GM21619 (cell line): ENCODE data around the gene ANKRD23.

ENCODE experiments used
- ATAC-seq: cut with Tn5 transposase; IDR thresholded peaks from one replicate; pipeline ENCODE4 v1.9.1; 2021; ENCODE audit not compliant: unreplicated experiment

The ANKRD23 gene

DNA sequence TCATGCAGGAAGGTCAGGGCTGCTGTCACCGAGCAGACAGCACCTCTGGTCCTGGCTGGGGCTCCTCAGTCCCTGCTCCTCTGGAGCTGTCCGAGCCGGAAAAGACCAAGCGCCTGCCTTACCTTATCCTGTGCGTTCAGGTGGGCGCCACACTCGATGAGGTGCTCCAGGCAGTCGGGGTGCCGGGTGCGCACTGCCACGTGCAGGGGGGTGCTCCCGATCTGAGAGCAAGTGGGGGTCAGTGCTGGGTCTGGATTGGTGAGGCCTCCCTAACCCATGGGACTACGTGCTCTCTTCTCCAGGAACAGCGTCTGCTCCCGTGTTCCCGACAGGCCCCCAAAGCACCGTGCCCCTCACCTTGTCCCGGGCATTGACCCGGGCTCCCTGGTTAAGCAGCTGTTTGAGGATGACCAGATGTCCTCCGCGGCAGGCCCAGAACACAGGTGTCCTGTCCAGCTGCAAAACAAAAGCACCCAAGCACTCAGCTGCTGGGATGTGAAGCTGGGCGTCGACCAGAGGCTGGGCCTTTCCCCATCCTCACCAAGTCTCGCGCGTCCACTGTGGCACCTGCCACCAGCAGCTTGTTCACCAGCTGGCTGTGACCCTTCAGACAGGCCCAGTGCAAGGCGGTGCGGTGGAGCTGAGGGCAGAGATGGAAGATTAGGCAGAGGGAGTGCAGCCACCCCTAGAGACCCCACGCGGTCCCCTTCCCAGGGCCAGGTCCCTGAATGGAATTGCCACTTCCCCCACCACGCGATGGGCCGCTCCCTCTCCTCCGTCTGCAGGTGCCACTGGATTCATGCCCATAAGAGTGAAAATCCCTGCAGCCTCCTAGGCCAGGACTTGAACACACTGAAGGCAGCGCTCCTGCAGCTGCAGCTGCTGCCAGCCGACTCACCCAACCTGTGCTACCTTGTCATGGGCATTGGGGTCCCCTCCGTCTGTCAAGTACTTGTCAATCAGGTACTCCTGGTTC is 3.7 kb downstream of the ANKRD23 start:
- no peak for ATAC-seq

DNA sequence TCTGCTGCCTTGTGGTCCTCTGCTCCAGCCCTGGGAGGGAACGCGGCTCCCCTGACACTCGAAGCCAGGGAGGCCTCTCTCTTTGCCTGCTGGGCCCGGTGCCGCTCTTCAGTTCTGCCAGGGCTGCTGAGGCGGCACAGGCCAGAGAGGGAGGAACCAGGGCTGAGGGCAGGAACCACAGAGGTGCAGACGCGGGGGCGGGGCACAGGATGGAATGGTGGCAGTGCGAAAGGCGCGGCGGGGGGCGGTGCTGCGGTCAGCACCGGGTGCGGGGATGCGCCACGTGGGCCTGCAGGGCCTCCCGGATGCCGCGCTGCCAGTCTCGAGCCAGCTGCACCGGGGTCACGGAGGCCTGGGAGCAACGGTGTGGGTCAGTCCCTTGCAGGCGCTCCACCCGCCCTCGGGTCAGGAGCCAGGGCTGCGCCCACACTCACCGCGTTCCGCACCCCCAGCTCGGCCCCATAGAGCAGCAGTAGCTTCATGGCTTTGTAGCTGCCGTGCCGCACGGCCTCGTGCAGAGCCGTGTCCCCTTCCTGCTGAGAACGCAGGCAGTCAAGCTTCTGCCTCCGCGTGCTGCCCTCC is 4.4 kb downstream of the ANKRD23 start:
- peak; percentile 68 for ATAC-seq

DNA sequence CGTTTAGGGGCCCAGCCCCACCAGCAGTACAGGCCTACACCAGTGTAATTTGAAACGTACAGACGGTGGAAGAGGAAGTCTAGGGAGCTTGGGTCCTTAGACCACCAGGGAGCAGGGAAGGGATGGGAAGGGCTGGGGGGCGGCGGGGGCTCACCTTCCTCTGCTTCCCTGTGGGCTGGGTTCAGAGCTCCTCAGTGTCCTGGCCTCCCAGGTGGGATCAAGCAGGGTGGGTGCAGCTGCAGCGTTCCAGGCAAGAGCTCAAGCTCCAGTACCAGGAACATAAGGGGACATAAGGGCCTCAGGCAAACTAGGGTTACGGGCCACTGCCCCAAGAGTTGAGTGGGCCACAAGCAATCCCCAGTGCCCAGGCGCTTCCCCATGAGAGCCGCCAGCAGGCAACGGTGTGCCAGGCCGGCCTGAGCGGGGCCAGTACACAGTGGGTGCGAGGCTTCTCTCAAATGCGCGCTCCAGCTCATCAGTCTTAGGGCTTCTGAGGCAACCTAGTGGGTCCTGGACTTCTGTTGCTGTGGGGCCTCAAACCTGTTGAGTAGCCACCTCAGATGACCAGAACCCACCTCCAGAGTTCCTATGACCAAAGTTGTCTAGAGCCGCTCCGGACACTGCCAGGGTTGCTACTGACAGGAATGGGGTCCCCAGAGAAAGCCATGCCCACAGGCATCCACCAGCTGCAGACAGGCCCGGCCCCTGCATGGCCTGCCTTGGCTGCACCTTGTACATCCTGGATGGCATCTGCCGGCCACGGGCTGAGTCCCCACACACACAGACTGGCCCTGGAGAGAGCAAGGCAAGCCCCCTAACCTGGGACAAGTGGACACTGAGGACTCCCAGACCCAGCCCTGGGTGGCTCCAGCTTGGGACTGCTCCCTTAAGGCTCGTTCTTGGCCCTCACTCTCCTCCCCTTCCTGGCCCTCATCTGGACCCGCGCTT is 5.2 kb downstream of the ANKRD23 start:
- no peak for ATAC-seq

DNA sequence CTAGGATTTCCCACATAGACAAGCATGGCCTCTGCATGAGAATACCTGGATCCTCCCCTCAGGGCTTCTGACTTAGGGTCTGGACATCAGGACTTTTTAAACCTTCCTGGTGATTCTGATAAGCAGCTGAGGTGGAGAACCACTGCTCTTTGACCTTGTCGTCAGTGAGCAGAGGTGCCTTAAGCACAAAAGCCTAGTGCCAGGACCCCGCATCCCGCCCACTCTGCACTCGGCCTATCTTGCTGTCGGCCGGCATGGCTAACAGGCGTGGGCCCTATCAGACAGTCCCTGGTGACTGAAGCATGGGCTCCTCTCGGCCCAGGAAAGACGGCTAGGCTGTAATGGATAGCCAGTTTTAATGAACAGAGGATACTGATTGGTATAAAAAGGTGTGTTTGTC is 6.2 kb downstream of the ANKRD23 start:
- no peak for ATAC-seq

DNA sequence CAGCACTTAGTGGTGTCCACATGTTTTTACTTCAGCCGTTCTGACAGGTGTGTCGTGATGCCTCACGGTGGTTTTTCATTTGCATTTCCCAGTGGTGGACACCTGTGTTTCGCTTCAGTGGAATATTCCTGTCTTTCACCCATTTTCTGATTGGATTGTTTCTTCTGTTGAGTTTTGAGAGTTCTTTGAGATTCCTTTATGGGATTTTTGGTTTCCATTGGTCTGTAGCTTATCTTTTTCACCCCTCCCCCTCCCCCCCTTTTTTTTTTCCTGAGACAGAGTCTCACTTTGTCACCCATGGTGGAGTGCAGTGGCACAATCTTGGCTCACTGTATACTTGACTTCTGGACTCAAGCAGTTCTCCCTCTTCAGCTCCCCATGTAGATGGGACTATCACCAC is 8.0 kb downstream of the ANKRD23 start:
- no peak for ATAC-seq

DNA sequence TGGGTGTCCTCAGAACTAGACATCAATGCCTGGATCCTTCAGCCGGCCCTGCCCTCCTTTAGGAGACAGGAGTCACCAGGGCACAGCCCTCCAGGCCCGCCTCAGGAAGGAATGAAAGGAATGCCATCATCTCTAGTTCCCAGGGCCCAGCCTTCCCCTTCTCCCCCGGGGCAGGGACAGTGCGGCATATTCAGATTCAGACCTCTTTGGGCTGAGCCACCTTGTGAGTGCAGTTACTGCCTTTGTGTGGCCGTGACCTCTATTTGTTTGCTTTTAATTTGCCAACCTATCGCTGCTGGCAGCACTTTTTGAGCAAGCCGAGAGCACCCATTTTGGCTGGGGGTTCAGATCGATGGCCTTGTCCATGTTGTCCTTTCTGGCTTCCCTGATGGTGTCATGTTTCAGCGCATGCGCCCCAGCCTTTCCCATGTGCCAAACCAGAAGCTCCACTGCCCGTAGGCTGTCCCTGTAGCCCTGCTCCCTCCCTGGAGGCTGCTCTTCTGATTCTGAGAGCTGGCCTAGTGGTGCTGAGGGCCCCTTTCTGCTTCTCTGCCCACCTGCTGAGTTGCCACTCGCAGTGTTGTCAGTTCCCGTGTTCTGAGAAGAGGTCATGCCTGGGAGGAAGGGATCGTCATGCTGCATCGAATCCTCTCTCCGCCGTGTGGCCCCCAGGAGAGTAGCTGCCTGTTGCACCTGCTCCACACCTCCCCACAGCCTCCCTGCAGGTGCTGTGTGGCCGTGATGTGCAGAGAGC is 10.9 kb downstream of the ANKRD23 start:
- no peak for ATAC-seq

DNA sequence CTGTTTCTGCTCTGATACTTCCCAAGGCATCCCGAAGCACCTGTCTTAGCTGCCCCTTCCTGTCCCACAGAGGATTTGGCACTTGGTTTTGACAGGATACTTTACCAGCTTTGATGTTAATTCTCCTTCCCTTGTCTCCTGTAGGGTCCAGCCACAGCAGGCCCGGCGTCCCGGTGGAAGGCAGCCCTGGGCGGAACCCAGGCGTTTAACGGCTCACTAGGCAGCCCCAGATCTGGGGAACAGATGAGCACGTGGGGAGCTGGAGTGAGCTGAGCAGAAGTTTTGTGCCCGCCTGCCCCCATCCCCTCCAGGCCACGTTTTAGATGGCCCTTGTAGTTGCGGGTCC is 11.4 kb downstream of the ANKRD23 start:
- ATAC-seq: no peak

DNA sequence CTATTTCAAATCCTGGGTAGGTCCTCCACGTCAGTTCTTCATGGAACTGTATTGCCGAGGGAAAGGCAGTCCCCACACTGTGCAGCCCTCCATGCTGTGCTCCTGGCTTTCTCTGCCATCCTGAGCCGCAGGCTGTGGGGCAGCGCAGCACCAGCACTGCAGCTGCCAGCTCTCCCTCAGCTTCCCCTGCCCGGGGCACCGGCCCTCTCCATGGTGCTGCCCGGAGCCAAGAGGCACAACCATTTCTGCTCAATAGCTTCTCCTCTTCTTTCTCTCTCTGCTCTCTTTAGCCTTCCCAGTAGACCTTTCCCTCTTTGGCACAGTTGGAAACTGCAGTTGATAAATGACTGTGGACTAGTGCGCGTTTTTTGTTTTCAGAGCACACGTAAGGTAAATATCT is 12.1 kb downstream of the ANKRD23 start:
- no peak for ATAC-seq

DNA sequence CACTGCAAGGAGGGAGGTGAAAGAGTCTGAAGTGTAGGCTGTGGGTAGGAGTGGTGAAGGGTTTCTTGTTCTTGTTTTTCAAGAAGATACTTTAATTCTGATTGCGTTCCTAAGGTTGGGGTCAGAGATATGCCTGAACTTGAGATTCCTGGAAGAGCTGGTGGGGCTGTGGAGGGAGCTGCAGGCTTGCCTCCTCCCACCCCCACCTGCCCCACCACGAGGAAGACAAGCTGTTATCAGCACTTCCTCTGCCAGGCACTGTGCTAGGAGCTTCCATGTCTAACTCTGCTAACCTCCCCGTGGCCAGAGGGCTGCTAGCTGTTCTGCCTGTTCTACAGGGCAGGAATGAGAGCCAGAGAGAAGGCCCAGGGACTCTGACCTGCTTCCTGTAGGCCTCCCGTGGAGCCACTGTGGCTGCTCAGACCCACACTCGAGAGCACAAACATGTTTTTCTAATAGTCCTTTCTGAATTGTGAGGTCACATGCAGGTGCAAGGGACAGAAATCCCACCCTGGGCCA is 13.7 kb downstream of the ANKRD23 start:
- ATAC-seq: no peak

DNA sequence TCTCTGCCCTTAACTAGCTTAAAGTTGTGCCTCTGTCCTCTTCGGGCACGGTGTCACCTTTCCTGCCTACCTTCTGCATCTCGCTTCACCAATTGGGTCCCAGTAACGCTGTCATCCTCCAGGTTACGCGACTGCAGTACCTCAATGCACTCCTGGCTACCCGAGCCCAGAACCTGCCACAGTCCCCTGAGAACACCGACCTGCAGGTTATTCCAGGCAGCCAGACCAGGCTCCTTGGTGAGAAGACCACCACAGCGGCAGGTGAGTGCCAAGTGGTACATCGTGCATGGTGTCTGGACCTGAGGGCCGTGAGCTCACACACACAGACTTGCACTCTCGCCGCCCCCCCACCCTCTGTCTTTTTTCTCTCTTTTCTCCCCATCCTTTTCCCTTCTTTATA is 14.9 kb downstream of the ANKRD23 start:
- ATAC-seq: no peak

DNA sequence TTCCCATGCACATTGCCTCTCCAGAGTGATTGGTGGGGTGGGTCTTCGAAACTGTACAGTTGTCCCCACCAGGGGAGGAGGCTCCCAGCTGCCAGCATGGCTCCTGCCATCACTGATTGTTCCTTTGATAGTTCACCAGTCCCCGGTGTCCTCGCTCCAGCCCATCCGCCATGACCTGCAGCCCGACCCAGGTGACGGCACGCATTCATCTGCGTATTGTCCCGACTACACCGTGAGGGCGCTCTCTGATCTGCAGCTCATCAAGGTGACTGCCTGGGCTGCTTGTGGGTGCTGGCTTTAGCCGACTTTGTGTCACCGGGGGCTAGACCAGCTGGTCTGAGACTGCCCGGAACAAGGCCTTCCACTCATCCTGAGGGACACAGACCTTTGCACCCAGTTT is 15.4 kb downstream of the ANKRD23 start:
- no peak for ATAC-seq

DNA sequence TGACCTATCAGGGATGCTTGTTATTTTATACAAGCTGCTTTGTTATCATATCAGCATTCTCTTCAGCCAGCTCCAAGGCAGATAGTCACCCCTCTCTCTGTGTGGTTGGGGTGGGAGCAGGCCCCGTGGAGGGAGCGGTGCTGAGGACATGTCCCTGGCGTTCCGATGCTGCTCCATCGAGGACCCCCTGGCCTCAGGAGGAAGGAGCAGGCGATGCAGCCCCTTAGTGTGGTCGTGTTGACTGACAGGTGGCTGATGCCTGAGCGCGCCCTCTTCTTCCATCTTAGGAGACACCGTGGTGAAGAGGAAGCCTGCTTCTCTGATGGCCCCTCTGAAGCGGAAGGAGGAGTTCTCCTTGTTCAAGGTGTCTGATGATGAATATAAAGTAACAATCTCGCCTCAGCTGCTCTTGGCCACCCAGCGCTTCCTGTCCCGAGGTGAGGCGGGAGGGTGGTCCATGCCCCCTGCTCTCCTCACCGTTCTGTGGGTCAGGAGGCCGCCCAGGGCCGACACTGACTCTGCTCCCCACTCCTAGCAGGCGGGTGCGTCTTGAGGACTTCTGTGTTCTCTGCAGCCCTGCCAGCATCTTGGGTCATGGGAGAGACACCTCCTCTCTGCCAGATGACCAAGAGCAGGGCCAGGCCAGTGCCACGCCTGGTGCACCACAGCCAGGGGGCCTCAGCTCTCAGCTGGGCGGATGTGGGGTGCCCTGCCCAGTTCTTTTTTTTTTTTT is 17.1 kb downstream of the ANKRD23 start:
- ATAC-seq: no peak

DNA sequence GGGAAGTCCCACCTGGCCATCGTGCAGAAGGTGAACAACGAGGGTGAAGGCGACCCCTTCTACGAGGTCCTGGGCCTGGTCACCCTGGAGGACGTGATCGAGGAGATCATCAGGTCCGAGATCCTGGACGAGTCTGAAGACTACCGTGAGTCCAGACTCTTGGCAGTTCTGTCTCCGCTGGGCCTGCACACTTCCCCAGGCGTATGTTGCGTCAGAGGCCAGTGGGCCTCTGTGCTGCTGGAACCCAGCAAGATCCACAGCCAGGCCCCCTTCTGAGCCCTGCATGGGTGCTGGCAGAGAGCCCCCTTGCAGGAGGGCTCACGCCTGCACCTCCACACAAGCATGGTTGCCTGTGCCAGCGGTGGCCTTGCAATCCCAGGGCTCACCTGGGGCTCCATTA is 18.8 kb downstream of the ANKRD23 start:
- no peak for ATAC-seq

DNA sequence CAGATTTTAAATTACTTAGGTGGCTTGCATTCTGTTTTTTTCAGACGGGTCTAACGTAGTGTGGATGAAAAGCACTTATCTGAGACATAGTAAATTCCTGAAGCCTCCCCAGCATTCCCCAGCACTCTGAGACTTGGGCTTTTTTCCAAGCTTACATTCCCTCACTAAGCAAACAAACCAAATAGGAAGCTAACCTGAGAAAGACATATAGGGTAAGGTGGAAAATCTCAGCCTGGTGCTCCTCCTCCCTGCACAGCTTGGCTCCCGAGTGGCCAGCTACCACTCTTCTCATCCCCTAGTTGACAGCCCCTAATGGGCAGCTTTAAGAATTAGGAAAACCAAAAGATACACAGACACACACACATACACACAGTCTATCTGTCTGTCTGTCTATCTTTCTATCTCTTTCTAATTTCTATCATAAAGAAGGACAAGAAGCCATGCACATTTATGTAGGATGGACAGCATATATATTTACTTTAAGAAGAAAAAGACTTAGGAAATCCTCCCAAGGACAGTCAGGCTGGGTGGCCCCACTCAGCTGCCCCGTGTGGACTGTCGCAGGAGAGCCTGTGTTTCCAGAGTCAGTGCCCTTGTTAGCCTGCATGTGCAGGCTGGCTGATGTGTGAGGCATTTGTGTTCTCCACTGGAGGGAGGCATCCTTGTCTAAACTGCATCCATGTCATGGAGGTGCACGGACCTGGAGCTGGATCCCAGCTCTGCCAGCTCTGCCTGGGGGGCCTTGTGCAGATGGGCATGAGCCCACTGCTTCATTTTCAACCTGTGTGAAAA is 19.5 kb downstream of the ANKRD23 start:
- no peak for ATAC-seq

DNA sequence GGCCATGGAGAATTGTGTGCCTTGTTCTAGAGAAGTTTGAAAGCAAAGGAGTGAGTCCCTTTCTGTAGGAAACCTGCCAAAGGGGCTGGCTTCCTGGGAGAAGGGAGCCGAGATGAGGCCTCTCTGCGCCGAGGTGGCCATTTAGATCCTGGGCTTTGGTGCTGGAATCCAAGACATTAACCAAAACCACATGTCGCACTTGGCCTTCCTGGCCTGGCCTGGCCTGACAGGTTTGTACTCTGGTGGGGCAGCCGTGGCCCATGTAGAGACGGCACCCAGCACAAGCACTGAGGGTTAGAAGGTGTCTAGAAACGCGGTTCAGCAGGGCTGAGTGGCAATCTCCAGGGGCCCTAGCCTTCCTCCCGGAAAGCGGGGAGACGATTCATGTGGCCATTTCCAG is 20.6 kb downstream of the ANKRD23 start:
- ATAC-seq: no peak

DNA sequence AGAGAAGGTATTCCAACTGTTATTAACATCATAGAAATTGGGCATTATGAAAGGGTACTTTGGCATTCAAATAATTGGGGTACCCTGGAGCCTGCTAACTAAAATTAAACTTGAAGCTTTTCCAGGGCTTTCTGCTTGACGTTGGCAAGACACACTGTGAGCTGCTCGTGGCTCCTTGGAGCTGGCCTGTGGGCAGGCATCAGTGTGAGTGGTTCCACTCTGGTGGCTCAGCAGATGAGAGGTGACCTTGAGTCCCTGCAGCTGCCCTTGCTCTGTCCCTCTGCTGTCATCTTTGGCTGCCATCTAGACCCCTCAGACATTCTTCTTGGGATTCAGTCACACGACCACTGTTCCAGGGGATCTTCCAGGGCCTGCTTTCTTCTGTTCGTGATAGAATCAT is 21.0 kb downstream of the ANKRD23 start:
- ATAC-seq: no peak

DNA sequence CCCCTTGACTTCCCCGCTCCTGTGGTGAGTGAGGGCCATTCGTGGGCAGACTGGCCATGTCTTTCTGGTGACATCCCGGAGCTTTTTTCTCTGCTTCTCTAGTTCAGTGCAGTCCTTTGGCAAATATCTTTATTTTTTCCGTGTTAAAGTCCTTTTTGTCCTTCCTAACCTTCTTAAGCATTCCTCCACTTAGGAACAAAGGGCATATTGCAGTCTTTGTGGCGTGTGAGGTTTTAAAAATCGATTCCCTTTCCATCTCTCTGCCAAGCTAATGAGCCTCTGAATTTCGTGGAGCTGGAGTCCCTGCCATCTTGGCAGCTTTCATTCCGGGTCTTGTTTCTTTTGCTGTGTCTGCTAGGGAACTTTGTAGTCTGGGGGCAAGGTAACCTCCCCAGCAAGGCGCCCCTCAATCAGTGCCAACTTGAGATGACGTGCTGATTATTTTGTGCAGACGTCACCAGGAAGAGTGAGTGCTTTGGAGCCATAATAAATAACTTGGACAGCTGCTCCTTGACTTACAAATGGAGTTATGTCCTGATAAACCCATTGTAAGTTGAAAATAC is 22.6 kb downstream of the ANKRD23 start:
- no peak for ATAC-seq

DNA sequence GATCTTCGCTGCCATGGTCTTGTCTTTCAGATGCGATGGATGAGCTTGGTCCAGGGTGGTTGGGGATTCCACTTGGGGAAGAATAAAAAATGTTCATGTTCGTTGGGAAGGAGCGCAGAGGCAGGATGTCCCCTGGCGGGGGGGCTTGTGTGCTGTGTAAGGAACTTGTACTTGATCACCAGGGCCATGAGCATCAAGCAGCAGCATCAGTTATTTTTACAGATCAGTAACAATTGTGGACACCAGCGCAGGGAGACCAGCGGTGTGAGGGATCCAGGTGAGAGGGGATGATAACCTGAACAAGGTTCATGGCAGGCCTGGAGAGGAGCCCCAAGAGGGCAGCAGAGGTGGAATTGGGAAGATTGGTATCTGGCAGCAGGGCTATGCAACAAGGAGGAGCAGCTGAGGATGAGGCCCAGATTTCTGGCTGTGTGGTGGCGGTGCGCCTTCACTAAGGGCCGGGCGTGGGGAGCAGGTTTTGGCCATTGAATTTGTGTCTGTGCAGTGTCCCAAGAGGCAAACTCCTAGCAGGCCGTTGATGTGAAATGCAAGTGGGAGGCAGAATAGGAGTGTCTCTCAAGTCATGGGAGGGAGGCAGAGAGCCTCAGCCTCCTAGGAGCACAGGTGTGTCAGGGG is 23.8 kb downstream of the ANKRD23 start:
- no peak for ATAC-seq
